CD4-positive, alpha-beta T cell (primary cell): ENCODE results near the gene HRC. TPM values are rescaled to one million over a fixed set of nuclear protein-coding genes. Genes with fewer than 3 reads are reported as not detected.

ENCODE experiments used
- ATAC-seq: fragments of 200-7000 bp; cut with Tn5 transposase; one replicate; pipeline ENCODE4 v1.10.0; 2022; ENCODE audit warnings: mild to moderate bottlenecking; ENCODE audit not compliant: poor library complexity
- CTCF ChIA-PET: fragments of 350-600 bp; sonication (Branson Sonifier 250); formaldehyde crosslinking; loops from one replicate; lab custom pipeline; 2021; ENCODE audit warnings: antibody characterized with exemption, inconsistent platforms; lab: Charles Lee
- POLR2A ChIA-PET: fragments of 350-600 bp; sonication (Branson Sonifier 250); formaldehyde crosslinking; loops from one replicate; lab custom pipeline; 2021; ENCODE audit warnings: antibody characterized with exemption, inconsistent platforms; lab: Charles Lee
- DNase-seq, 14 experiments: peaks; one replicate each; pipeline ENCODE4 v3.0.0-alpha.2; 2013 to 2020; ENCODE audit warnings: mixed read lengths in 2 of 14
- H3K27ac ChIP-seq, 2 donors: one replicate each; pipeline versions ENCODE4 v1.5.1 to v1.7.0; 2013; ENCODE audit warnings: low read length in 2 of 2, low read depth in 1 of 2, mild to moderate bottlenecking in 1 of 2
- H3K27me3 ChIP-seq, 2 experiments: 1 replicate in 1 of 2; 2 replicates in 1 of 2; pipeline versions ENCODE4 v1.6.1 to v1.7.0; 2013; ENCODE audit warnings: low read length in 2 of 2, control low read depth in 1 of 2, mild to moderate bottlenecking in 1 of 2, moderate library complexity in 1 of 2; ENCODE audit not compliant: insufficient read depth in 2 of 2, control insufficient read depth in 1 of 2
- H3K36me3 ChIP-seq: one replicate; pipeline ENCODE4 v1.6.1; 2013; ENCODE audit warnings: low read length, control low read depth; ENCODE audit not compliant: insufficient read depth
- H3K4me1 ChIP-seq: one replicate; pipeline ENCODE4 v1.6.1; 2013; ENCODE audit warnings: low read length, control low read depth; ENCODE audit not compliant: insufficient read depth
- H3K4me3 ChIP-seq: one replicate; pipeline ENCODE4 v1.5.1; 2013; ENCODE audit warnings: mild to moderate bottlenecking, low read length, moderate library complexity
- H3K9me3 ChIP-seq, 2 experiments: 1 replicate in 1 of 2; 2 replicates in 1 of 2; pipeline versions ENCODE4 v1.6.1 to v1.7.0; 2013; ENCODE audit warnings: low read length in 2 of 2, mild to moderate bottlenecking in 2 of 2, control low read depth in 1 of 2, moderate library complexity in 1 of 2; ENCODE audit not compliant: control insufficient read depth in 1 of 2, insufficient read depth in 1 of 2
- H3K27ac Mint-ChIP-seq: one replicate; pipeline ENCODE4 v1.8.0; 2020; ENCODE audit warnings: mixed read lengths
- H3K27me3 Mint-ChIP-seq: one replicate; pipeline ENCODE4 v1.8.0; 2021; ENCODE audit warnings: mixed read lengths
- H3K36me3 Mint-ChIP-seq: one replicate; pipeline ENCODE4 v1.8.0; 2021; ENCODE audit warnings: low read depth, mixed read lengths
- H3K4me1 Mint-ChIP-seq: one replicate; pipeline ENCODE4 v1.8.0; 2021; ENCODE audit warnings: low read depth, mixed read lengths
- H3K4me3 Mint-ChIP-seq: one replicate; pipeline ENCODE4 v1.8.0; 2020; ENCODE audit warnings: mild to moderate bottlenecking, mixed read lengths
- H3K9me3 Mint-ChIP-seq: one replicate; pipeline ENCODE4 v1.8.0; 2020; ENCODE audit warnings: mixed read lengths
- CTCF ChIP-seq: fragments of 200-600 bp; IDR thresholded peaks from one replicate; pipeline ENCODE4 v1.8.0; 2022; ENCODE audit warnings: antibody characterized with exemption, mild to moderate bottlenecking
- intact Hi-C, 2 experiments: fragments of 100-400 bp; cut with DNase I in 1 of 2; cut with micrococcal nuclease in 1 of 2; formaldehyde crosslinking; loops; one replicate each; pipeline versions ENCODE4 v1.15.1 to v1.9.0; 2023 to 2025; cut with DNase I, micrococcal nuclease
- total RNA-seq, 174 experiments: library from RNA in 2 of 174; stranded (reverse) in 2 of 174; gene quantifications; one replicate each; pipeline ENCODE4 v1.2.3 and lab custom pipeline; 2021 to 2026

The HRC gene
- total RNA-seq, 2 experiments from 2014 or later = not detected

DNA sequence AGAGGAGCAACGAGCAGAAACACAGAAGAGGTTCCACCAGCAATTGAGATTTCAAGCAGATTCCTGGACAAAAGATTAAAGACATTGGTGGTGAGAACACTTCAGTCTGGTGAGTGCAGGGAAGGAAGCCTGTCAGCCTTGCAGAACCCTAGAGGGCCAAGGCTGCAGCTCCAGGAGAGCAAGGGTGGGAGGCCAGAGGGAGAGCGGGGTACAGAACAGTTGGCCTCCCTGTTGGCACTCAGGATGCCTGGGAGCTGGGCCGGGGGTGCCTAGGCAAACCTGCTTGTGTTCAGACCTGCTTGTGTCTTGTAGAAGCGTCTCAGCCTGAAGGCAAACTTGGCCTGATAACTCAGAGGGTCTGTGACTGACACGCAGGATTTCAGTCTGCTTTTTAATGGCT is 46.1 kb downstream of the HRC start:
- Histone ChIP-seq H3K27ac (no peak overlapping the region), H3K36me3 (peaks cover 46% of the 10 kb centered on the region), H3K4me1 (peaks cover 13% of the 10 kb centered on the region), H3K4me3 (no peak overlapping the region), H3K9me3 (no peaks in the 10 kb centered on the region), H3K27me3 (no peaks in the 10 kb centered on the region)
- H3K36me3 Mint-ChIP-seq = peaks cover 52% of the 10 kb centered on the region
- no peak overlapping the region for H3K4me3 Mint-ChIP-seq
- no peaks in the 10 kb centered on the region for H3K9me3 Mint-ChIP-seq
- H3K27ac Mint-ChIP-seq = no peak overlapping the region
- no peak for DNase-seq
- ChIA-PET POLR2A (no interaction called here), CTCF (interaction anchor here (1.3 kb wide), 1 partner anchor 11 kb away, joined by 7 read pairs; no protein-coding TSS in a partner anchor)
- intact Hi-C loops = no loop called here
- H3K4me1 Mint-ChIP-seq = peaks cover 10% of the 10 kb centered on the region
- TF ChIP-seq CTCF = no peak
- no peak for ATAC-seq
- H3K27me3 Mint-ChIP-seq = no peaks in the 10 kb centered on the region

DNA sequence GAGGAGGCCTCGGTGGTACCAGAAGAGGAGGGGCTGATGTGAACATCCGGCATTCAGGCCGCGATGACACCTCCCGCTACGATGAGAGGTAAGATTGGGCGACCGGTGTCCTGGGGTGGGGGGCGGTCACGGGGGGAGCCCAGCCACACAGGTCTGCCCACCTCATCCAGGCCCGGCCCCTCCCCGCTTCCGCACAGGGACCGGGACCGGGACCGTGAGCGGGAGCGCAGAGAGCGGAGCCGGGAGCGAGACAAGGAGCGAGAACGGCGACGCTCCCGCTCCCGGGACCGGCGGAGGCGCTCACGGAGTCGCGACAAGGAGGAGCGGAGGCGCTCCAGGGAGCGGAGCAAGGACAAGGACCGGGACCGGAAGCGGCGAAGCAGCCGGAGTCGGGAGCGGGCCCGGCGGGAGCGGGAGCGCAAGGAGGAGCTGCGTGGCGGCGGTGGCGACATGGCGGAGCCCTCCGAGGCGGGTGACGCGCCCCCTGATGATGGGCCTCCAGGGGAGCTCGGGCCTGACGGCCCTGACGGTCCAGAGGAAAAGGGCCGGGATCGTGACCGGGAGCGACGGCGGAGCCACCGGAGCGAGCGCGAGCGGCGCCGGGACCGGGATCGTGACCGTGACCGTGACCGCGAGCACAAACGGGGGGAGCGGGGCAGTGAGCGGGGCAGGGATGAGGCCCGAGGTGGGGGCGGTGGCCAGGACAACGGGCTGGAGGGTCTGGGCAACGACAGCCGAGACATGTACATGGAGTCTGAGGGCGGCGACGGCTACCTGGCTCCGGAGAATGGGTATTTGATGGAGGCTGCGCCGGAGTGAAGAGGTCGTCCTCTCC is 47.4 kb downstream of the HRC start:
- no peaks in the 10 kb centered on the region for H3K27me3 Mint-ChIP-seq
- intact Hi-C loops = no loop called here
- ChIA-PET POLR2A (no interaction called here), CTCF (no interaction called here)
- H3K4me3 ChIP-seq = no peak overlapping the region
- H3K9me3 Mint-ChIP-seq = no peaks in the 10 kb centered on the region
- H3K36me3 ChIP-seq = peaks cover 58% of the 10 kb centered on the region
- H3K27ac ChIP-seq = no peak overlapping the region
- no peak for DNase-seq
- H3K36me3 Mint-ChIP-seq = peaks cover 51% of the 10 kb centered on the region
- no peak overlapping the region for H3K4me3 Mint-ChIP-seq
- no peaks in the 10 kb centered on the region for H3K27me3 ChIP-seq
- peaks cover 3% of the 10 kb centered on the region for H3K4me1 ChIP-seq
- no peak for ATAC-seq
- no peaks in the 10 kb centered on the region for H3K9me3 ChIP-seq
- no peaks in the 10 kb centered on the region for H3K4me1 Mint-ChIP-seq
- H3K27ac Mint-ChIP-seq = no peak overlapping the region
- no peak for TF ChIP-seq CTCF

GRCh38 chr19:49106648-49107135 is 48.5 kb downstream of the HRC start:
- ChIA-PET POLR2A (interaction anchor here (1.1 kb wide), 1 partner anchor 9 kb away, joined by 4 read pairs; no protein-coding TSS in a partner anchor), CTCF (interaction anchor here (0.5 to 1.7 kb wide), 16 partner anchors 9 to 109 kb away, joined by 3 to 19 read pairs (median 3); partner anchors contain the start of gene PPFIA3)
- H3K4me3 Mint-ChIP-seq = peak overlapping the region; percentile 71
- no peaks in the 10 kb centered on the region for H3K9me3 Mint-ChIP-seq
- peaks cover 66% of the 10 kb centered on the region for H3K36me3 ChIP-seq
- intact Hi-C loops = no loop called here
- H3K36me3 Mint-ChIP-seq = peaks cover 58% of the 10 kb centered on the region
- no peak overlapping the region for H3K27ac ChIP-seq
- TF ChIP-seq CTCF = peak; percentile 79
- H3K4me3 ChIP-seq = no peak overlapping the region
- no peaks in the 10 kb centered on the region for H3K9me3 ChIP-seq
- no peaks in the 10 kb centered on the region for H3K27me3 ChIP-seq
- peak; percentile 53 to 82 (median 62) for DNase-seq
- peaks cover 3% of the 10 kb centered on the region for H3K4me1 ChIP-seq
- no peaks in the 10 kb centered on the region for H3K4me1 Mint-ChIP-seq
- ATAC-seq = peak; percentile 82
- peak overlapping the region; percentile 0 for H3K27ac Mint-ChIP-seq
- no peaks in the 10 kb centered on the region for H3K27me3 Mint-ChIP-seq
